ENCODE data around the gene CBLC.
A peak's percentile ranks its signal among the peaks of the same experiment; 100 is the strongest.

Gene CBLC, protein sequence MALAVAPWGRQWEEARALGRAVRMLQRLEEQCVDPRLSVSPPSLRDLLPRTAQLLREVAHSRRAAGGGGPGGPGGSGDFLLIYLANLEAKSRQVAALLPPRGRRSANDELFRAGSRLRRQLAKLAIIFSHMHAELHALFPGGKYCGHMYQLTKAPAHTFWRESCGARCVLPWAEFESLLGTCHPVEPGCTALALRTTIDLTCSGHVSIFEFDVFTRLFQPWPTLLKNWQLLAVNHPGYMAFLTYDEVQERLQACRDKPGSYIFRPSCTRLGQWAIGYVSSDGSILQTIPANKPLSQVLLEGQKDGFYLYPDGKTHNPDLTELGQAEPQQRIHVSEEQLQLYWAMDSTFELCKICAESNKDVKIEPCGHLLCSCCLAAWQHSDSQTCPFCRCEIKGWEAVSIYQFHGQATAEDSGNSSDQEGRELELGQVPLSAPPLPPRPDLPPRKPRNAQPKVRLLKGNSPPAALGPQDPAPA

GRCh38 chr19:44777715-44778347, at the start of gene CBLC:
Gene CBLC, plus strand, starts transcription at chr19:44777890. Its CDS starts 42 bp downstream, at chr19:44777932.
- no peak for TF ChIP-seq ZFX (IDR thresholded peaks at IDR 0.05)
- TF ChIP-seq, protein P1, sequence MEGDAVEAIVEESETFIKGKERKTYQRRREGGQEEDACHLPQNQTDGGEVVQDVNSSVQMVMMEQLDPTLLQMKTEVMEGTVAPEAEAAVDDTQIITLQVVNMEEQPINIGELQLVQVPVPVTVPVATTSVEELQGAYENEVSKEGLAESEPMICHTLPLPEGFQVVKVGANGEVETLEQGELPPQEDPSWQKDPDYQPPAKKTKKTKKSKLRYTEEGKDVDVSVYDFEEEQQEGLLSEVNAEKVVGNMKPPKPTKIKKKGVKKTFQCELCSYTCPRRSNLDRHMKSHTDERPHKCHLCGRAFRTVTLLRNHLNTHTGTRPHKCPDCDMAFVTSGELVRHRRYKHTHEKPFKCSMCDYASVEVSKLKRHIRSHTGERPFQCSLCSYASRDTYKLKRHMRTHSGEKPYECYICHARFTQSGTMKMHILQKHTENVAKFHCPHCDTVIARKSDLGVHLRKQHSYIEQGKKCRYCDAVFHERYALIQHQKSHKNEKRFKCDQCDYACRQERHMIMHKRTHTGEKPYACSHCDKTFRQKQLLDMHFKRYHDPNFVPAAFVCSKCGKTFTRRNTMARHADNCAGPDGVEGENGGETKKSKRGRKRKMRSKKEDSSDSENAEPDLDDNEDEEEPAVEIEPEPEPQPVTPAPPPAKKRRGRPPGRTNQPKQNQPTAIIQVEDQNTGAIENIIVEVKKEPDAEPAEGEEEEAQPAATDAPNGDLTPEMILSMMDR (conservative IDR thresholded peaks at IDR 0.05), result peak; percentile 41
- H3K27ac ChIP-seq, result peak within 1 kb of the TSS; percentile 75

DNA sequence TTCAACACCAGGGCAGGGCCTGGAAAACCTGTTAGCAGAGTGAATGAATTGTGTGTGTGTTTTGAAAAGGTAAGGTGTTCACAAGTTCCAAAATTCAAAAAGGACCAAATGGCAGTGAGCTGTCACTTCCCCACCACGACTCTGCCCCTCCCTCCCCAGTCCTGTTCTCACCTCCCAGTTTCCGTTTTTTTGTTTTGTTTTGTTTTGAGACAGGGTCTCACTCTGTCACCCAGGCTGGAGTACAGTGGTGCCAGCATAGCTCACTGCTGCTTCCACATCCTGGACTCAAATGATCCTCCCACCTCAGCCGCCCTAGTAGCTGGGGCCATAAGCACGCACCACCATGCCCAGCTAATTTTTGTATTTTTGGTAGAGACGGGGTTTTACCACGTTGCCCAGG, 49.5 kb upstream of the CBLC start:
- TF ChIP-seq ZFX (IDR thresholded peaks at IDR 0.05), result no peak
- TF ChIP-seq, protein P1 (conservative IDR thresholded peaks at IDR 0.05), result no peak
- H3K27ac ChIP-seq, result no peak overlapping the region

DNA sequence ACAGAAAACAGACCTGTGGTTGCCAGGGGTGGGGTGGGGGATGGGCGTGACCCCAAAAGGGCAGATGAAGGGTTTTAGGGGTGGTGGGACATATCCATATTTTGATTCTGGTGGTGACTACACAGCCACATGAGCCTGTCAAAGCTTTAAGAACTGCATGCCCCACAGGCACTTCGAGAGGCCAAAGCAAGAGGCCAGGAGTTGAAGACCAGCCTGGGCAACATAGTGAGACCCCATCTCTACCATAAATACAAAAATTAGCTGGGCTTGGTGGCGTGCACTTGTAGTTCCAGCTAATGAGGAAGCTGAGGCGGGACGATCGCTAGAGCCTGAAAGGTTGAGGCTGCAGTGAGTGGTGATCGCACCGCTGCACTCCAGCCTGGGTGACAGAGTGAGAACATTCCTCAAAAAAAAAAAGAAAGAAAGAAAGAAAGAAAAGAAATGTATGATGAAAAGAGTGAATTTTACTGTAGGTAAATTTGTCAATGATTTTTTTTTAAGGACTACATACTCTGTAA, 48.1 kb upstream of the CBLC start:
- H3K27ac ChIP-seq, result no peak overlapping the region
- TF ChIP-seq ZFX (IDR thresholded peaks at IDR 0.05), result no peak
- TF ChIP-seq, protein P1 (conservative IDR thresholded peaks at IDR 0.05), result no peak

- H3K27ac ChIP-seq, result no peak overlapping the region
- no peak for TF ChIP-seq ZFX (IDR thresholded peaks at IDR 0.05)
- TF ChIP-seq, protein P1 (conservative IDR thresholded peaks at IDR 0.05), result no peak
These were observed 46.6 kb upstream of the CBLC start for GRCh38 chr19:44731081-44731480.

DNA sequence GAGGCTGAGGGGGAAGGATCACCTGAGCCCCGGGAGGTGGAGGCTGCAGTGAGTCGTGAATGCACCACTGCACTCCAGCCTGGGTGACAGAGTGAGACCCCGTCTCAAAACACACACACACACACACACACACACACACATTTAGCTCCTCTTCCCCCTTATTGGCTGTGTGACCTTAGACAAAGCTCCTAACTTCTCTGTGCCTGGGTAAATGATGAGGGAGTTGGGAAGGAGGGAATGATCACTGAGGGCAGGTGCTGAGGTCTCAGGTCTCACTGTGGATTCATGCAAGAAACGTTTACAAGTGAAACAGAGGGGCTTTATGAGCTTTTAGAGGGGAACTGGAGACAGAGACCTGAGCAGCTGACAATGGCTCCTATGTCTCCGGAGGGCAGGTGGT, 46.1 kb upstream of the CBLC start:
- H3K27ac ChIP-seq, result no peak overlapping the region
- TF ChIP-seq ZFX (IDR thresholded peaks at IDR 0.05), result no peak
- TF ChIP-seq, protein P1 (conservative IDR thresholded peaks at IDR 0.05), result no peak

DNA sequence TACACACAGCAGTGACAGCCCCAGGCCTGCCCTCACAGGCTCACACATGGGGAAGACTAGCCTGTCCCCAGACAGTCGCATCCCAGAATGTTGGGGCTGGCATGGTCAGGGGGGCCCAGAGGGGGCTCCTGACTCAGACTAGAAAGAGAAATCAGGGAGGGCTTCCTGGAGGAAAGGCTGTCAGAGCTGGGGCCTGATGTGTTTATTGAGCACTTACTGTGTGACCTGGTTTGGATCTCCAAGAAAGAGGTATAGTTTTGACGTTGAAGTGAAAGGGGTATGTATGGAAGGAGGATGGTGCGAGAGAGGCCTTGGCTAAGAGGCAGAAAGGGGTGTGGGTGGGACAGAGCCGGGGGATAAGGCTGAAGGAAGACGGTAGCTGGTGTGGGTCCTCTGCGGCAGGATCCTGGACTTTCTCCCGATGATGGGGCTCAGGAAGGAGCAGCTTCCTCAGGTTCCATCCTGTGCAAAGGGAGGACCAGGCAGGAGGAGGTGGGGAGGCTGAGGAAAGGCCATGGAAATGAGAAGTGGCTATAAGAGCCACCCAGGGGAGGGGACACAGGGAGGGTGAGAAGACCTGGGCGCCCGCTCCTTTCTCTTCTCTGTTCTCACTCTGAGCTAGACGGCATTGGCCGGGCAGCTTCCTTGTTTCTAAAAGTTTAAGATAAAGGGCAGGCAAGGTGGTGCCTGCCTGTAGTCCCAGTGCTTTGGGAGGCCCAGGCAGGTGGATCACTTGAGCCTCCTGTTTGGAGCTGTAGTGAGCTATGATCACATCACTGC, 45.3 kb upstream of the CBLC start:
- TF ChIP-seq, protein P1 (conservative IDR thresholded peaks at IDR 0.05), result no peak
- no peak for TF ChIP-seq ZFX (IDR thresholded peaks at IDR 0.05)
- H3K27ac ChIP-seq, result no peak overlapping the region
